ENCODE measurements around the gene B3GALT5.
A peak's percentile ranks its signal among the peaks of the same experiment; 100 is the strongest.

B3GALT5 gene

DNA sequence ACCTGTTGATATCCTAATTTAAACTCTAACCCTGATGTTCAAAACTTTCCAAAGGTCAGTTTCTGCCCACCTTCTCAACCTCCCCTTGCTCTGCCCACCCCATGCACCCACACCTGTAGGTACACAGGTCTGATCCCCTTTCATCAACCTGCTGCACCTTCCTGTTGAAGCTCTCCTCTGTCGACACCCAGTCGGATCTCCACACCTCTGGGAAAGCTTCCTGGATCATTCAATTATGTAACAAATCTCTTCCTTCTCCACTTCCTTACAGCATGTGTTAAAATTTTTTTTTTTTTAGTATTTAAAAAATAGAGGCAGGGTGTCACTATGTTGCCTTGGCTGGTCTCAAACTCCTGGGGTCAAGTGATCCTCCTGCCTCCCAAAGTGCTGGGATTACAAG lies 87.6 kb downstream of the B3GALT5 start:
- DNase-seq (ENCODE audit: low read depth) = no peak

DNA sequence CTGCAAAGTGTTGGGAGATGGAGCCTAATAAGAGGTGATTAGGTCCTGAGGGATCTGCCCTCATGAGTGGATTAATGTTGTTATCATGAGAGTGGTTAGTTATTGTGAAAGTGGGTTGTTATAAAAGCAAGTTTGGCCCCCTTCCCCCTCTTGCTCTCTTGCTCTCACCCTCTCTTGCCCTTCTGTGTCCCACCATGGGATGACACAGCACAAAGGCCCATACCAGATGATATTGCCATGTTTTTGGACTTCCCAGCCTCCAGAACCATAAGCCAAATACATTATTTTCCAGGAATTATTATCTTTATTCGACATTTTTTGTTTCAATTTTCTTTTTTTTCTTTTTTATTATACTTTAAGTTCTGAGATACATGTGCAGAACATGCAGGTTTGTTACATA lies 90.8 kb downstream of the B3GALT5 start:
- DNase-seq (ENCODE audit: low read depth) = no peak

DNA sequence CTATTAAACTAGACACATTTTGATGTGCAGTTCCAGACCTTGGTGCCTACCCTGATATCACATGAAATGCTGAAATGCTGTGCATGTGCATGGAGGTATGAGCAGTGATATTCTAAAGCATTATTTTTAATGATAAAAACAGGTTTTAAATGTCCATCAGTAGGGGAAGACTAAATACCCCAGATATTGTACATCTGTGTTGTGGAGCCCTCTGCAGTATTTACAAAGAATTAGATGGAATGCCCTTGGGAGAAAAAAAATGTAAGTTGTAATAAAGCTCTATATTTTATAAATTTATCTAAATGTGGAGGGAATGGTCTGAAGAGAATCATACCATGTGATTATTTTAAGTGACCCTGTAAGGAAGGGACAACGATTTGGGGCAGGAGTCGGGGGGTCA lies 93.1 kb downstream of the B3GALT5 start:
- DNase-seq (ENCODE audit: low read depth) = no peak

DNA sequence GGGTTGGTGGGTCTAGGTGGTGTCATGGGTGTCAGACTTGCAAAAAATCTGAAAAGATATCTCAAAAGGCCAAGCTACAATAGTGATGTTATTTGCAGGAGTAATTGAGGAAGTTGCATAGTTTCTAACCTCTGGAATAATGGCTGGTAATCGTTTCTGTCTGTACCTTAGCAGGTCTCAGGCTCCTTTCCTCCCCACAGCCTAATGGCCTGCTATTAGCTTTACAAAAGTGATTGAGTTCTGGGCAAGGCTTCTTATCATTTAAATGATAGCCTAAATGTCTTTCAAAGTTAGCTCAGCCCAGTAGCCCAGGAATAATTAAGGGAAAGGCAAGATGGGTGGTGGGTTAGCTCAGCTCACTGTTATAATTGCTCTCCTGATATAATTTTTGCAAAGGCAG lies 94.6 kb downstream of the B3GALT5 start:
- DNase-seq (ENCODE audit: low read depth) = no peak

DNA sequence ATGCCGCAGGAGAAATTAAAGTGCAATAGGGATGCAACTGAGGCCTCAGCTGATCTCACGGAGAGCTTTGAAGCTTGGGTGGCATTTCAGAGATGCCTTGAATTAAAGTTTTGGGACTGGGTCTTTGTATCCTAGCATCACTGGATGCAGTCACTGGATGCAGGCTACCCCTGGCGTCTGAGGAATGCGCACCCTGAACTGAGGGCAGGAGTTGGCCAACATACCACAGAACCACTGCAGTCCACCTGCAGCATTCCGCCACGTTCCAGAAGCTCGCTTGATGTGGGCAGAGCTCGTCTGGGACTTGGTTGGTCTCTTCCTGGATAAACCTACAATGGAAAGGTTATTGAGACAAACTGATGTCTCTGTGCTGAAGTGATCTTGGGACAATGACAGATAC lies 98.1 kb downstream of the B3GALT5 start:
- no peak for DNase-seq (ENCODE audit: low read depth)

DNA sequence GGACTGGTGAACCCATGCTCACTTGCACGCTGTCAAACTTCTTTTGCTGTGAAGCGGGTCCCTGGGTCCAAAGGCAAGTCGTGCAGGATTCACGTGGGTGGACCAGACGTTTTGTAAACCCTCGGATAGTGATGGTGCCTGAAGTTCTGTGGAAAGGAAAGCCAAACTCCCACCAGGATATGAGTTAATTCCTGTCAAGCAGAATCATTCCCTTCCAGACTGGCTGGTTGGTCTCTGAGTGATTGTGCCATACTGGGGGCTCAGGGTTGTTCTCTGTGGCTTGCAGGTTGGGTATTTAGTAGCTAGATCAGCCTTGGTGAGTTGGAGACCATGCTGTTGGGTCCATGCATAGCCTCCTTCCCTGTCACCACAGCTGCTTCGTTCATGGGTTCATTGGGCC lies 99.5 kb downstream of the B3GALT5 start:
- DNase-seq (ENCODE audit: low read depth) = no peak

DNA sequence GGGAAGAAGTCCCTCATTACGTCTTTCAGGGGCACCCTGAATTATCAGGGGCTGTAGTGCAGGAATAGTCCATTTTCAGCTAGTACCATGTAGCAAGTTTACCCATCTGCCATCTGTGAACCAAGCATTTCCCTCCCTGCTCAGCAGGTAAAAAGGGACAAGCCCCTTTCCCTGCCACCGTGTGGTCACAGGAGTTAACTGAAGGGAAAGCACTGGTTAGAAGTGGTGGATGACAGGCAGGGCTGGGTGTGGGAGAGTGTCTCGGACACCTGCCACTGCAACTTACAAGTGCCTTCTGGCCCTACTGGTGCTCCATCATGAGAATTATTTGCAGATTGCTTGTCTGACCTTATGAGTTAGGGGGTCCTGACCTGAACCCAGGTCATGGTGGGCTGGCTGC lies 100.2 kb downstream of the B3GALT5 start:
- DNase-seq (ENCODE audit: low read depth) = no peak

DNA sequence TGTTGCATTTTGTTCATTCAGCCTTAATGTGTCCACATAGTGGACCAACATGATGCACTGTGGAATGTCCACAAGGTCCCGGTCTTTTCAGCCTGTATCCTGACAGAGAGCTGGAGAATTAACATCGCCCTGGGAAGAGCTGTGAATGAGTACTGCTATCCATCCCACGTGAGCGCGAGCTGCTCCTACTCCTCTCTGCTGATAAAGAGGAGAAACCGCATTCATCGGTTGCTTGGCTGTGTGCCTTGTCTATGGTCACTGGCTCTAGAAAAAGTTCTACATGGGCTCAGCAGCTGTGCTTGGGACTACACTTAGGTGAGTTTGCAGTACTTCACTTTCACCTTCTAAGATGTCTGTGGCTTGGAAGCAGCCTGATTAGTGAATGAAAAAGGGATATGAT lies 101.2 kb downstream of the B3GALT5 start:
- no peak for DNase-seq (ENCODE audit: low read depth)

DNA sequence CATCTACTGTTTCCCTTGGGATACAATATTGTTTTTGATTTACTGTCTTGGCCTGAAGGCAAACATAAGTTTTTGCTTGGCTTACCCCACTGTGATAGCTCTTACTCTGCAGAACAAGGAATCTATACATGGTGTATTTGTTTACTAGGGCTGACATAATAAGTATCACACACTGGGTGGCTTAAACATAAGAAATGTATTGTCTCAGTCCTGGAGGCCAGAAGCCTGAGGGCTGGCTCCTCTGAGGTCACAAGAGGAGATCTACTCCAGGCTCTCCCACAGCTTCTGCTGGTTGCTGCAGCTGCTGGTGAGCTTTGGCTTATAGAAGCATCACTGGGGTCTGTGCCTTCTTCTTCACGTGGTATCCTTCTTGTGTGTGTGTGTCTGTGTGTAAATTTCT lies 101.6 kb downstream of the B3GALT5 start:
- no peak for DNase-seq (ENCODE audit: low read depth)

DNA sequence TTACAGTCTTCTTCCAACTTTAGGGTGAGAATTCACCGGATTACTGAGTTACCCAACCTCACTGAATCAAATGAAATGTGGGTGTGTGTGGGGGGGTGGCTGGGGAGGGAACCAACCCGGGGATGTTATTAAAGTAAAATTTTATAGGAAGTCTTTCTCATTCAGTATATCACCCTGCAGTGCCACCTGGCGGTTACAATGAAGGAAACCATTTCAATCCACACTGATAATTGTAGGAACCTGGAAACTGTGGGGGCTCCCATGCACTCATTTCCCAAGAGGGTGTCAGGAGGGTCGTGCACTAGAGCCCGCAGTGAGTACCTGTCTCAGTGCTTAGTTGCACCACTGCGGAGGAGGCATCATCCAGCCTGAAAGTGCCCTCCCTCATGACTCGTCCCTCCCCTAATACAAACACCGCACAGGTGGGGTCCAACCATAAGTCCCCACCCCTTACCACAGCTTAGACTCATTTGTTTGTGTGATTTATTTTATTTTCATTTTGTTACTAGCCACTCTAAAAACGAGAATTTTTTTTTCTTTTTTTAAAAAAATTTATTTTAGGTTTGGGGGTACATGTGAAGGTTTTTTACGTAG lies 103.2 kb downstream of the B3GALT5 start:
- DNase-seq (ENCODE audit: low read depth) = peak; percentile 28

DNA sequence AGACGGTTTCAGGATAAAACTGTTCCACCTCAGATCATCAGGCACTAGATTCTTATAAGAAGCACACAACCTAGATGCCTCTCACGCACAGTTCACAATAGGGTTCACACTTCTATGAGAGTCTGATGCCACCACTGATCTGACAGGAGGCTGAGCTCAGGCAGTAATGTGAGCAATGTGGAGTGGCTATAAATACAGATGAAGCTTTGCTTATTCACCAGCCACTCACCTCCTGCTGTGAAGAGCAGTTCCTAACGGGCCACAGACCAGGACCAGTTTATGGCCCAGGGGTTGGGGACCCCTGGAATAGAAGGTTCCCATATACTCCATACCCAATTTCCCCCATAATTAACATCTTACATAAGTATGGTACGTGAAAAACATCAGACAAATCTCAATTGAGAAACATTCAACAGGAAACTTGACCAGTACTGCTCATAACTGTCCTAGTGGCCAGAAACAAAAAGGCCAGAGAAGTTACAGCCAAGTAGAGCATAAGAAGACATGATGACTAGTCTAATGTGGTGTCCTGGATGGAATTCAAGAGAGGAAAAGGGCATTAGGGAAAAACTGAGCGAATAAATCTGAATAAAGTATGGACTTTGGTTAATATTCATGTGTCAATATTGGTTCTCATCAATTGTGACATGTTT lies 107.5 kb downstream of the B3GALT5 start:
- DNase-seq (ENCODE audit: low read depth) = peak; percentile 25

DNA sequence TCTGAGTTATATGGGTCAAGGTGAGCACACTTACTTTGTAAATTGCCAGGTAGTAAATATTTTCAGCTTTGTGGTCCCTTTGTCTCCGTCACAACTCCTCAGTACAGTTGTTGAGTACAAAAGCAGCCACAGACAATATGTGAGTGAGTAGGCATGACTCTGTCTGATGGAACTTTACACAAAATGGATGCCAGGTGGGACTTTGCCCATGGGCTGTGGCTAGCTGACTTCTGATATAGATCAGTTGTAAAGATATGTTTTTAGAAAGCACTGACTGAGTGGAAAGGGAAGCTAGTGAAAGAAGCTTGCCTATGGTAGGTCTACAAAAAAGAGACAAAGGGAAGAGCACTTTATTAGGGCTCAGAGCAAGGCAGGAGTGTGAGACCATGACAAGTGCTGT lies 109.1 kb downstream of the B3GALT5 start:
- no peak for DNase-seq (ENCODE audit: low read depth)
